CD4-positive, alpha-beta T cell treated with Interferon gamma for 1 hour (primary cell): Measurements from ENCODE around the gene ERCC8.
"Not testable (repeated sequence)": the region's sequence is repeated elsewhere in the genome, so short reads cannot be mapped to it uniquely, and the experiment has no call there.

ENCODE experiments used
- DNase-seq: peaks from one replicate; pipeline ENCODE4 v3.0.0-alpha.2; 2020

The ERCC8 gene

GRCh38 chr5:60944904-60945812, at the start of gene ERCC8, which contains the start of gene NDUFAF2:
TSS of gene ERCC8 (minus strand) at chr5:60945070. CDS start at chr5:60945008, 62 bp downstream.
TSS of gene NDUFAF2 (plus strand) at chr5:60945205. CDS start at chr5:60945256, 51 bp downstream.
- DNase-seq, result peak; percentile 89

- DNase-seq, result no peak
These were observed 49.2 kb upstream of the ERCC8 start for GRCh38 chr5:60993875-60994571.

GRCh38 chr5:60993425-60993824, 48.6 kb upstream of the ERCC8 start:
- no peak for DNase-seq

- no peak for DNase-seq
These were observed 48.0 kb upstream of the ERCC8 start for GRCh38 chr5:60992871-60993270.

GRCh38 chr5:60989790-60990189, 44.9 kb upstream of the ERCC8 start:
- DNase-seq, result no peak

- DNase-seq, result not testable (repeated sequence)
These were observed 37.3 kb upstream of the ERCC8 start for GRCh38 chr5:60982127-60982526.

- no peak for DNase-seq
These were observed 35.6 kb upstream of the ERCC8 start for GRCh38 chr5:60980511-60980910.

- no peak for DNase-seq
These were observed 34.1 kb upstream of the ERCC8 start for GRCh38 chr5:60978968-60979367.

GRCh38 chr5:60977956-60978737, 33.3 kb upstream of the ERCC8 start:
- no peak for DNase-seq

- no peak for DNase-seq
These were observed 27.4 kb upstream of the ERCC8 start for GRCh38 chr5:60972231-60972630.

- no peak for DNase-seq
These were observed 16.8 kb upstream of the ERCC8 start for GRCh38 chr5:60961685-60962084.

GRCh38 chr5:60960591-60960990, 15.7 kb upstream of the ERCC8 start:
- no peak for DNase-seq

GRCh38 chr5:60959156-60959555, 14.3 kb upstream of the ERCC8 start:
- no peak for DNase-seq

- DNase-seq, result no peak
These were observed 13.8 kb upstream of the ERCC8 start for GRCh38 chr5:60958712-60959111.

GRCh38 chr5:60958088-60958487, 13.2 kb upstream of the ERCC8 start:
- DNase-seq, result no peak

- DNase-seq, result no peak
These were observed 10.4 kb upstream of the ERCC8 start for GRCh38 chr5:60955239-60955638.

- no peak for DNase-seq
These were observed 3.9 kb upstream of the ERCC8 start for GRCh38 chr5:60948738-60949137.

- DNase-seq, result no peak
These were observed 930 bp upstream of the ERCC8 start for GRCh38 chr5:60945813-60946187.

GRCh38 chr5:60943624-60944023, 1.2 kb downstream of the ERCC8 start:
- no peak for DNase-seq

- DNase-seq, result no peak
These were observed 15.8 kb downstream of the ERCC8 start for GRCh38 chr5:60929024-60929423.

- no peak for DNase-seq
These were observed 17.4 kb downstream of the ERCC8 start for GRCh38 chr5:60927450-60927849.

GRCh38 chr5:60918466-60918865, 26.4 kb downstream of the ERCC8 start:
- DNase-seq, result no peak

GRCh38 chr5:60916646-60917045, 28.2 kb downstream of the ERCC8 start:
- no peak for DNase-seq
